A549 (cell line): Measurements from ENCODE around the gene NOC4L. TPM values are rescaled to one million over a fixed set of nuclear protein-coding genes. Genes with fewer than 3 reads are reported as not detected.

Experiments
- ATAC-seq, 2 experiments: fragments of 200-7000 bp in 1 of 2; fragments of >200 bp in 1 of 2; cut with Nextera tagmentation in 1 of 2; cut with Tn5 transposase in 1 of 2; 3 replicates each; pipeline versions ENCODE4 v1.8.0 to v1.9.1; 2018 to 2020; ENCODE audit warnings: mild to moderate bottlenecking in 1 of 2, moderate library complexity in 1 of 2
- CTCF ChIA-PET: fragments of 300-600 bp; sonication (Branson Sonifier 250); formaldehyde crosslinking; extraction: SDS; loops from one replicate; lab custom pipeline; 2021; ENCODE audit warnings: antibody characterized with exemption, inconsistent platforms; lab: Yijun Ruan, JAX
- POLR2A ChIA-PET: fragments of 350-600 bp; formaldehyde crosslinking; extraction: SDS; loops from one replicate; lab custom pipeline; 2021; ENCODE audit warnings: antibody characterized with exemption, inconsistent platforms; lab: Yijun Ruan, JAX
- DNase-seq, 2 experiments: peaks; one replicate each; pipeline versions ENCODE4 v3.0.0 to v3.0.0-alpha.2; 2011 to 2016; ENCODE audit warnings: low read depth in 1 of 2, low spot score in 1 of 2
- FAIRE-seq: peaks from 2 replicates; lab custom pipeline; 2011; peaks lifted over from hg19 to GRCh38; lab: Jason Lieb, UNC
- H3K27ac ChIP-seq, 2 experiments: fragments of >200 bp; sonication (Bioruptor Twin); formaldehyde crosslinking; 3 replicates each; pipeline ENCODE4 v1.5.1; 2016 to 2017
- H3K4me1 ChIP-seq: fragments of >200 bp; sonication (Bioruptor Twin); formaldehyde crosslinking; 3 replicates; pipeline ENCODE4 v1.6.1; 2016
- H3K4me2 ChIP-seq: fragments of >200 bp; sonication (Bioruptor Twin); formaldehyde crosslinking; 3 replicates; pipeline ENCODE4 v1.6.1; 2016
- H3K4me3 ChIP-seq: fragments of >200 bp; sonication (Bioruptor Twin); formaldehyde crosslinking; 3 replicates; pipeline ENCODE4 v1.5.1; 2016
- H3K9me3 ChIP-seq: fragments of >200 bp; sonication (Bioruptor Twin); formaldehyde crosslinking; 3 replicates; pipeline ENCODE4 v1.6.1; 2016
- BCL3 ChIP-seq: fragments of >200 bp; sonication (Bioruptor Twin); formaldehyde crosslinking; IDR thresholded peaks from 3 replicates; pipeline ENCODE4 v1.6.1; 2016
- EHF ChIP-seq: fragments of 250-450 bp; sonication (Bioruptor Pico); IDR thresholded peaks from 2 replicates; pipeline ENCODE4 v1.5.0; 2020; ENCODE audit warnings: mild to moderate bottlenecking
- ELK1 ChIP-seq: fragments of 150-350 bp; IDR thresholded peaks from 2 replicates; pipeline ENCODE4 v1.6.1; 2014; ENCODE audit warnings: low read depth, mild to moderate bottlenecking, low read length
- EP300 ChIP-seq, 2 experiments: fragments of >200 bp; sonication (Bioruptor Twin); formaldehyde crosslinking; IDR thresholded peaks; 2 replicates in 1 of 2; 3 replicates in 1 of 2; pipeline ENCODE4 v1.6.1; 2016 to 2017
- FOXS1 ChIP-seq: fragments of 250-450 bp; sonication (Bioruptor Pico); IDR thresholded peaks from 2 replicates; pipeline ENCODE4 v1.5.0; 2020; ENCODE audit warnings: mild to moderate bottlenecking, moderate library complexity
- HDAC2 ChIP-seq: fragments of 200-600 bp; sonication (generic); IDR thresholded peaks from 2 replicates; pipeline ENCODE4 v1.6.1; 2016
- HOXA7 ChIP-seq: fragments of 250-450 bp; sonication (Bioruptor Pico); IDR thresholded peaks from 2 replicates; pipeline ENCODE4 v1.5.0; 2020; ENCODE audit warnings: mild to moderate bottlenecking, moderate library complexity
- JUN ChIP-seq, 2 experiments: fragments of >200 bp; sonication (Bioruptor Twin); formaldehyde crosslinking; IDR thresholded peaks; 2 replicates in 1 of 2; 3 replicates in 1 of 2; pipeline ENCODE4 v1.6.1; 2016 to 2017
- MAZ ChIP-seq: fragments of 150-350 bp; IDR thresholded peaks from 2 replicates; pipeline ENCODE4 v1.6.1; 2014; ENCODE audit warnings: antibody characterized with exemption, low read depth, low read length, borderline replicate concordance
- MYC ChIP-seq: IDR thresholded peaks from 2 replicates; pipeline ENCODE4 v1.6.1; 2012; ENCODE audit warnings: mild to moderate bottlenecking, inconsistent platforms, low read length, improper control_type of control experiment, borderline replicate concordance
- NR3C1 ChIP-seq: fragments of >200 bp; sonication (Bioruptor Twin); formaldehyde crosslinking; IDR thresholded peaks from 3 replicates; pipeline ENCODE4 v1.6.1; 2017
- PHF8 ChIP-seq: fragments of 200-600 bp; sonication (generic); IDR thresholded peaks from 2 replicates; pipeline ENCODE4 v1.6.1; 2016; ENCODE audit warnings: low read depth, mild to moderate bottlenecking, antibody characterized with exemption, moderate library complexity, borderline replicate concordance
- POLR2A ChIP-seq: IDR thresholded peaks from 2 replicates; pipeline ENCODE4 v1.6.1; 2012; ENCODE audit warnings: mild to moderate bottlenecking, low read length
- POLR2AphosphoS2 ChIP-seq: conservative IDR thresholded peaks from 2 replicates; pipeline ENCODE4 v1.6.1; 2012; ENCODE audit warnings: low read length, improper control_type of control experiment, inconsistent platforms
- RFX5 ChIP-seq: fragments of 450-650 bp; IDR thresholded peaks from 2 replicates; pipeline ENCODE4 v1.7.1; 2014; ENCODE audit warnings: antibody characterized with exemption, mild to moderate bottlenecking, moderate library complexity
- RNF2 ChIP-seq: fragments of 200-600 bp; sonication (generic); IDR thresholded peaks from 2 replicates; pipeline ENCODE4 v1.6.1; 2016; ENCODE audit warnings: low read depth, mild to moderate bottlenecking, antibody characterized with exemption, moderate library complexity, borderline replicate concordance
- SREBF2 ChIP-seq: fragments of 450-650 bp; IDR thresholded peaks from 2 replicates; pipeline ENCODE4 v1.6.1; 2014; ENCODE audit warnings: mild to moderate bottlenecking, moderate library complexity
- ZNF302 ChIP-seq: fragments of 250-450 bp; sonication (Bioruptor Pico); IDR thresholded peaks from 2 replicates; pipeline ENCODE4 v1.9.0; 2021; ENCODE audit warnings: inconsistent platforms, mild to moderate bottlenecking, moderate library complexity
- WGBS: methylation state at CpG from one replicate; pipeline ENCODE4 v1.1.6; 2017; ENCODE audit errors: missing lambda C conversion rate; 5-methylcytosine and 5-hydroxymethylcytosine counted together
- polyA plus RNA-seq, 4 experiments: library from polyadenylated mRNA; depleted of rRNA in 3 of 4; stranded (reverse); fragments of >200 nt; fragmentation: RNase III in 1 of 4; extraction: RNeasy Plus Mini Kit Qiagen cat#74134 plus additional on column Dnase treatment in 1 of 4; gene quantifications; 2 replicates in 3 of 4; 3 replicates in 1 of 4; pipeline ENCODE4 v1.2.3, GENCODE V29; 2011 to 2017
- TF ChIP-seq, protein P1 (sequence below): fragments of 450-650 bp; IDR thresholded peaks from 2 replicates; pipeline ENCODE4 v1.6.1; 2014; ENCODE audit warnings: antibody characterized with exemption
- TF ChIP-seq, protein P2 (sequence below): fragments of 200-600 bp; sonication (generic); IDR thresholded peaks from 2 replicates; pipeline ENCODE4 v1.6.1; 2016; ENCODE audit warnings: antibody characterized with exemption, mild to moderate bottlenecking, moderate library complexity

Gene NOC4L
- polyA plus RNA-seq, 2 of the 4 experiments (the other 2 are of a cell fraction) = 12.1 to 34.1 TPM

DNA sequence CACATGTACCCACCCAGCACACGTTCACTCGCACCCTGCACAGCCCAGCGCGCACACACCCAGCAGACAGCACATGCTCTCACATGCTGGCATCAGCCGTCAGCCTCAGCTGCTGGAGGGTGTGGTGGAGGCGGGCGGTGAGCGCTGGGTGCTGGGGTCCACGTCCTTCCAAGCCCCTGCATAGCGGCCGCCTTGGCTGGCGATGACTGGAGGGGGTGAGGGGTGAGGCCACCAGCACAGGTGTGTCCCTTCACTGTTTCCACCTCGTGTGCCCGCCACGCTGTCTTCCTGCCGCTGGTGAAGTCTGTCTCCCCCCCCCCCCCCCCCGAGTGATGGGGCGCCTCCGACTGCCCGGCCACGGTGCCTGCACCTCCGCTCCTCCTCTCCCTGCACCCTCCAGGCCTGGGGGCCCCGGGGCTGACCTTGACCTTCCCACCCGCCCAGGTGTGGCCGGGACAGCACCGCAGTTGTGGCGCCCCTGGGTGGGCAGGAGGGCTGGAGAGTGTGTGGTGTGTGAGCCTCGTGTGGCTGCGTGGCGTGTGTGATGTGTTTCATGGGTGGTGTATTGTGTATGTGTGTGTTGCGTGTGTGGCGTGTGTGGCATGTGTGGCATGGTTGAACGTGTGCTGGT is 37.4 kb downstream of the NOC4L start:
- 54% methylated on average over 16 of the region's 33 CpGs for WGBS
- POLR2A ChIA-PET = no interaction called here
- CTCF ChIA-PET = no interaction called here
- FAIRE-seq (no peak), DNase-seq (no peak), ATAC-seq (no peak)
- no peak for TF ChIP-seq EHF (CRISPR knock-in tag)
- TF ChIP-seq POLR2A = 0 out of 2 replicates have a peak, but pooled peaks have one; percentile 2
- Histone ChIP-seq H3K4me1 (peaks cover 9% of the 10 kb centered on the region; the same call in 2 of the 3 replicates), H3K9me3 (no peaks in the 10 kb centered on the region), H3K4me3 (no peak overlapping the region), H3K4me2 (no peak overlapping the region), H3K27ac (no peak overlapping the region)

- no peak for FAIRE-seq
- no peaks in the 10 kb centered on the region for H3K9me3 ChIP-seq
- peaks cover 9% of the 10 kb centered on the region; the same call in 2 of the 3 replicates for H3K4me1 ChIP-seq
- no peak for ATAC-seq
- CTCF ChIA-PET = interaction anchor here (1.1 to 1.3 kb wide), 2 partner anchors 19 to 232 kb away, joined by 4 to 5 read pairs; no protein-coding TSS in a partner anchor
- no peak for DNase-seq
- no peak overlapping the region for H3K4me2 ChIP-seq
- WGBS = 65% methylated on average over 21 of the region's 21 CpGs
- POLR2A ChIA-PET = no interaction called here
- TF ChIP-seq, protein P1, sequence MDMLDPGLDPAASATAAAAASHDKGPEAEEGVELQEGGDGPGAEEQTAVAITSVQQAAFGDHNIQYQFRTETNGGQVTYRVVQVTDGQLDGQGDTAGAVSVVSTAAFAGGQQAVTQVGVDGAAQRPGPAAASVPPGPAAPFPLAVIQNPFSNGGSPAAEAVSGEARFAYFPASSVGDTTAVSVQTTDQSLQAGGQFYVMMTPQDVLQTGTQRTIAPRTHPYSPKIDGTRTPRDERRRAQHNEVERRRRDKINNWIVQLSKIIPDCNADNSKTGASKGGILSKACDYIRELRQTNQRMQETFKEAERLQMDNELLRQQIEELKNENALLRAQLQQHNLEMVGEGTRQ = no peak
- TF ChIP-seq FOXS1 (CRISPR knock-in tag) (no peak), SREBF2 (no peak), HDAC2 (no peak), BCL3 (no peak), EP300 (IDR thresholded peaks at IDR 0.05) (no peak), RNF2 (no peak), HOXA7 (CRISPR knock-in tag) (no peak), MAZ (no peak)
- TF ChIP-seq, protein P2, sequence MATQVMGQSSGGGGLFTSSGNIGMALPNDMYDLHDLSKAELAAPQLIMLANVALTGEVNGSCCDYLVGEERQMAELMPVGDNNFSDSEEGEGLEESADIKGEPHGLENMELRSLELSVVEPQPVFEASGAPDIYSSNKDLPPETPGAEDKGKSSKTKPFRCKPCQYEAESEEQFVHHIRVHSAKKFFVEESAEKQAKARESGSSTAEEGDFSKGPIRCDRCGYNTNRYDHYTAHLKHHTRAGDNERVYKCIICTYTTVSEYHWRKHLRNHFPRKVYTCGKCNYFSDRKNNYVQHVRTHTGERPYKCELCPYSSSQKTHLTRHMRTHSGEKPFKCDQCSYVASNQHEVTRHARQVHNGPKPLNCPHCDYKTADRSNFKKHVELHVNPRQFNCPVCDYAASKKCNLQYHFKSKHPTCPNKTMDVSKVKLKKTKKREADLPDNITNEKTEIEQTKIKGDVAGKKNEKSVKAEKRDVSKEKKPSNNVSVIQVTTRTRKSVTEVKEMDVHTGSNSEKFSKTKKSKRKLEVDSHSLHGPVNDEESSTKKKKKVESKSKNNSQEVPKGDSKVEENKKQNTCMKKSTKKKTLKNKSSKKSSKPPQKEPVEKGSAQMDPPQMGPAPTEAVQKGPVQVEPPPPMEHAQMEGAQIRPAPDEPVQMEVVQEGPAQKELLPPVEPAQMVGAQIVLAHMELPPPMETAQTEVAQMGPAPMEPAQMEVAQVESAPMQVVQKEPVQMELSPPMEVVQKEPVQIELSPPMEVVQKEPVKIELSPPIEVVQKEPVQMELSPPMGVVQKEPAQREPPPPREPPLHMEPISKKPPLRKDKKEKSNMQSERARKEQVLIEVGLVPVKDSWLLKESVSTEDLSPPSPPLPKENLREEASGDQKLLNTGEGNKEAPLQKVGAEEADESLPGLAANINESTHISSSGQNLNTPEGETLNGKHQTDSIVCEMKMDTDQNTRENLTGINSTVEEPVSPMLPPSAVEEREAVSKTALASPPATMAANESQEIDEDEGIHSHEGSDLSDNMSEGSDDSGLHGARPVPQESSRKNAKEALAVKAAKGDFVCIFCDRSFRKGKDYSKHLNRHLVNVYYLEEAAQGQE = no peak
- H3K4me3 ChIP-seq = no peak overlapping the region
- no peak overlapping the region for H3K27ac ChIP-seq
Observed at GRCh38 chr12:132182206-132182710, 38.0 kb downstream of the NOC4L start.

DNA sequence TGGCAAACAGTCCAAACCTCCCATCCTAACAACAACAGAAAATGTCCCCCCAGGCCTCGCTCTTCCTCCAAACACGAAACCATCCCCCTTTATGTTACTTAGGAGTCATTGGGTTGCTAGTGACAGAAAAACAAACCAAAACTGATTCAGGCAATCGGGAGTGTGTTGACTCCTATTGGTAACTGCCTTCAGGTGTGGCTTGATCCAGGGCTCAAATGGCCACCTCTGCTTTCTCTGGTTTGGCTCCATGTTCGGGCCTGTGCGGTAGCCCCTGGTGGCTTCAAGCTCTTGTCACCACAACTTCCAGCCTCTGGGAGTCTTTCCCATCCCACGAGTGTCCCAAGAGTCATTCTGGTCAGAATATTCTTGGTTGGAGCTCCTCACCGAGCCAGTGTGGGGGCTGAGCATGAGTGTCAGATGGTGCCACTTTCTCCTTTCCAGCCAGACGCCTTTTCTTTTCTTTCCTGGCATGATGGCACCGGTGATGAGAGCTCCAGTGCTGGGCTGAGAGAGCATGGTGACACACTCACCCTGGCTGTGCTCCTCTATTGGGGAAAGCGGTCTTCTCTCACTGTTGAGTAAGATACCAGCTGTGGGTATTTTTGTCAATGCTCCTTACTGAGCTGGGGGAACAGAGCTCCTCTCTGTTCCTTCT is 38.6 kb downstream of the NOC4L start:
- POLR2A ChIA-PET = no interaction called here
- 20% methylated on average over 10 of the region's 10 CpGs for WGBS
- Histone ChIP-seq H3K4me1 (peaks cover 9% of the 10 kb centered on the region; the same call in 2 of the 3 replicates), H3K27ac (no peak overlapping the region), H3K4me3 (no peak overlapping the region), H3K4me2 (no peak overlapping the region), H3K9me3 (no peaks in the 10 kb centered on the region)
- ATAC-seq (no peak), FAIRE-seq (no peak), DNase-seq (no peak)
- CTCF ChIA-PET = interaction anchor here (0.7 to 2.7 kb wide), 5 partner anchors 11 to 231 kb away, joined by 3 to 7 read pairs (median 5); no protein-coding TSS in a partner anchor
- TF ChIP-seq ELK1 = no peak
- no peak for TF ChIP-seq JUN (IDR thresholded peaks at IDR 0.05)
- no peak for TF ChIP-seq MYC
- TF ChIP-seq PHF8 = no peak
- TF ChIP-seq NR3C1 = no peak
- TF ChIP-seq RNF2 = no peak
- TF ChIP-seq, protein P2 = no peak
- TF ChIP-seq POLR2AphosphoS2 = no peak
- no peak for TF ChIP-seq ZNF302 (CRISPR knock-in tag)
- TF ChIP-seq HDAC2 = no peak
- TF ChIP-seq RFX5 = no peak
